ENCODE data around the gene UBE2L5.

The UBE2L5 gene

DNA sequence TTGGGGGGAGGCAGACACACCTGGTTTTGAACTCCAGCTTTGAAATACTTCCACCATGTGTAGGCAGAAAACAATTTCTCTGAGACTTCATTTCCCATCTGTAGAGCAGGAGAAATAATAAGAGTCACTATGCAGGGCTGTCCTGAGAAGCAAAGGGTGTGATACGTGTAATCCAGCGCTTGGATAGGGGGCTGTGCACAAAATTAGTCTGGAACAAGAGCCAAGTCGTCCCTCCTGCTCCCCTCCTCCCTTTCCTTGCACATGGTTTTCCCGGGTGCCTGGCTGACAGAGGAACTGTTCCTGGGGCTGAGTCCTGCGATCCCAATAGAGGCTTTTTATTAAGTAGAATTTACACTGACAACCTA lies 29.6 kb upstream of the UBE2L5 start:
- Histone ChIP-seq H3K9me3 (ENCODE audit: control insufficient read depth, insufficient read depth, low read depth, low read length) (no peaks in the 10 kb centered on the region), H3K4me1 (ENCODE audit: control insufficient read depth, insufficient read depth, low read length) (no peaks in the 10 kb centered on the region), H3K4me3 (ENCODE audit: low read depth, low read length) (no peak overlapping the region), H3K36me3 (ENCODE audit: control insufficient read depth in 2 of 2, insufficient read depth in 1 of 2, low read length in 2 of 2) (no peaks in the 10 kb centered on the region), H3K27ac (ENCODE audit: extremely low read depth, low read depth, low read length) (no peak overlapping the region)
- ChIA-PET POLR2A (no interaction called here), CTCF (no interaction called here)
- TF ChIP-seq, protein P1, sequence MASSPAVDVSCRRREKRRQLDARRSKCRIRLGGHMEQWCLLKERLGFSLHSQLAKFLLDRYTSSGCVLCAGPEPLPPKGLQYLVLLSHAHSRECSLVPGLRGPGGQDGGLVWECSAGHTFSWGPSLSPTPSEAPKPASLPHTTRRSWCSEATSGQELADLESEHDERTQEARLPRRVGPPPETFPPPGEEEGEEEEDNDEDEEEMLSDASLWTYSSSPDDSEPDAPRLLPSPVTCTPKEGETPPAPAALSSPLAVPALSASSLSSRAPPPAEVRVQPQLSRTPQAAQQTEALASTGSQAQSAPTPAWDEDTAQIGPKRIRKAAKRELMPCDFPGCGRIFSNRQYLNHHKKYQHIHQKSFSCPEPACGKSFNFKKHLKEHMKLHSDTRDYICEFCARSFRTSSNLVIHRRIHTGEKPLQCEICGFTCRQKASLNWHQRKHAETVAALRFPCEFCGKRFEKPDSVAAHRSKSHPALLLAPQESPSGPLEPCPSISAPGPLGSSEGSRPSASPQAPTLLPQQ (tag by site-specific recombination; IDR thresholded peaks at IDR 0.05), result no peak

DNA sequence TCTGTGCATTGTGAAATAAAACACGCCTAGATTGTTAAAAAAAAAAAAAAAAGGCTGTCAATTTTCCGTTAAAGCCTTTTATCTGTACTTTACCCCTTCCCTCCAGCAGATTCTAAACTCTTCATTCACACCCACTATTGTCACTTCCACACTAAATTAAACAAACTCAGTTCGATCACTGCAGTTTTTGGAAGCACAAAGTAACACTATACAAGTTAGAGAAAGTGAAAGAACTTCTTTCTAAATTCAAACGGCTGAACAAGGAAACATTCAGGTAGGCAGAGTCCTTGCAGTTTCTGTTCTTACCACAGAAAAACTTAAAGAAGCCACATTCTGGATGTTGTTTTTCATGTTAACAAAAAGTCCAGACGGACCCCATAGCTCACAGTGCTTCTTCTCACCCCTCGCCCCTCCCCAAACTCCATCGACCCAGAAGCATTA lies 27.5 kb upstream of the UBE2L5 start:
- H3K4me3 ChIP-seq (ENCODE audit: low read depth, low read length), result peak overlapping the region; percentile 38

More for the DNA sequence above, 27.5 kb upstream of the UBE2L5 start:
- Histone ChIP-seq H3K27ac (ENCODE audit: extremely low read depth, low read depth, low read length) (peak overlapping the region; percentile 41; the same call in 1 of the 2 replicates), H3K9me3 (ENCODE audit: control insufficient read depth, insufficient read depth, low read depth, low read length) (no peaks in the 10 kb centered on the region), H3K4me1 (ENCODE audit: control insufficient read depth, insufficient read depth, low read length) (no peaks in the 10 kb centered on the region), H3K36me3 (ENCODE audit: control insufficient read depth in 2 of 2, insufficient read depth in 1 of 2, low read length in 2 of 2) (no peaks in the 10 kb centered on the region)
- TF ChIP-seq ZNF169 (tag by site-specific recombination; IDR thresholded peaks at IDR 0.05), result no peak
- TF ChIP-seq, protein P2, sequence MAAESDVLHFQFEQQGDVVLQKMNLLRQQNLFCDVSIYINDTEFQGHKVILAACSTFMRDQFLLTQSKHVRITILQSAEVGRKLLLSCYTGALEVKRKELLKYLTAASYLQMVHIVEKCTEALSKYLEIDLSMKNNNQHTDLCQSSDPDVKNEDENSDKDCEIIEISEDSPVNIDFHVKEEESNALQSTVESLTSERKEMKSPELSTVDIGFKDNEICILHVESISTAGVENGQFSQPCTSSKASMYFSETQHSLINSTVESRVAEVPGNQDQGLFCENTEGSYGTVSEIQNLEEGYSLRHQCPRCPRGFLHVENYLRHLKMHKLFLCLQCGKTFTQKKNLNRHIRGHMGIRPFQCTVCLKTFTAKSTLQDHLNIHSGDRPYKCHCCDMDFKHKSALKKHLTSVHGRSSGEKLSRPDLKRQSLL (tag by site-specific recombination; IDR thresholded peaks at IDR 0.05), result no peak
- no peak for TF ChIP-seq ZNF157 (tag by site-specific recombination; IDR thresholded peaks at IDR 0.05)
- no peak for TF ChIP-seq ZNF112 (tag by site-specific recombination; IDR thresholded peaks at IDR 0.05)
- no peak for TF ChIP-seq ZNF677 (tag by site-specific recombination; IDR thresholded peaks at IDR 0.05)
- no peak for TF ChIP-seq ZNF426 (tag by site-specific recombination; IDR thresholded peaks at IDR 0.05)
- TF ChIP-seq ZNF266 (tag by site-specific recombination; IDR thresholded peaks at IDR 0.05; ENCODE audit: low read depth), result no peak
- TF ChIP-seq, protein P3, sequence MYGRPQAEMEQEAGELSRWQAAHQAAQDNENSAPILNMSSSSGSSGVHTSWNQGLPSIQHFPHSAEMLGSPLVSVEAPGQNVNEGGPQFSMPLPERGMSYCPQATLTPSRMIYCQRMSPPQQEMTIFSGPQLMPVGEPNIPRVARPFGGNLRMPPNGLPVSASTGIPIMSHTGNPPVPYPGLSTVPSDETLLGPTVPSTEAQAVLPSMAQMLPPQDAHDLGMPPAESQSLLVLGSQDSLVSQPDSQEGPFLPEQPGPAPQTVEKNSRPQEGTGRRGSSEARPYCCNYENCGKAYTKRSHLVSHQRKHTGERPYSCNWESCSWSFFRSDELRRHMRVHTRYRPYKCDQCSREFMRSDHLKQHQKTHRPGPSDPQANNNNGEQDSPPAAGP (tag by site-specific recombination; IDR thresholded peaks at IDR 0.05), result no peak
- no peak for TF ChIP-seq ZNF549 (tag by site-specific recombination; IDR thresholded peaks at IDR 0.05)
- TF ChIP-seq KLF9 (tag by site-specific recombination; IDR thresholded peaks at IDR 0.05; ENCODE audit: low read depth), result no peak
- TF ChIP-seq, protein P4, sequence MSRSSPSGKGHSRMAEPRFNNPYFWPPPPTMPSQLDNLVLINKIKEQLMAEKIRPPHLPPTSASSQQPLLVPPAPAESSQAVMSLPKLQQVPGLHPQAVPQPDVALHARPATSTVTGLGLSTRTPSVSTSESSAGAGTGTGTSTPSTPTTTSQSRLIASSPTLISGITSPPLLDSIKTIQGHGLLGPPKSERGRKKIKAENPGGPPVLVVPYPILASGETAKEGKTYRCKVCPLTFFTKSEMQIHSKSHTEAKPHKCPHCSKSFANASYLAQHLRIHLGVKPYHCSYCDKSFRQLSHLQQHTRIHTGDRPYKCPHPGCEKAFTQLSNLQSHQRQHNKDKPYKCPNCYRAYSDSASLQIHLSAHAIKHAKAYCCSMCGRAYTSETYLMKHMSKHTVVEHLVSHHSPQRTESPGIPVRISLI (tag by site-specific recombination; IDR thresholded peaks at IDR 0.05), result no peak
- no peak for TF ChIP-seq SCRT1 (tag by site-specific recombination; IDR thresholded peaks at IDR 0.05; ENCODE audit: borderline replicate concordance)
- TF ChIP-seq, protein P5, sequence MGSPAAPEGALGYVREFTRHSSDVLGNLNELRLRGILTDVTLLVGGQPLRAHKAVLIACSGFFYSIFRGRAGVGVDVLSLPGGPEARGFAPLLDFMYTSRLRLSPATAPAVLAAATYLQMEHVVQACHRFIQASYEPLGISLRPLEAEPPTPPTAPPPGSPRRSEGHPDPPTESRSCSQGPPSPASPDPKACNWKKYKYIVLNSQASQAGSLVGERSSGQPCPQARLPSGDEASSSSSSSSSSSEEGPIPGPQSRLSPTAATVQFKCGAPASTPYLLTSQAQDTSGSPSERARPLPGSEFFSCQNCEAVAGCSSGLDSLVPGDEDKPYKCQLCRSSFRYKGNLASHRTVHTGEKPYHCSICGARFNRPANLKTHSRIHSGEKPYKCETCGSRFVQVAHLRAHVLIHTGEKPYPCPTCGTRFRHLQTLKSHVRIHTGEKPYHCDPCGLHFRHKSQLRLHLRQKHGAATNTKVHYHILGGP (tag by site-specific recombination; IDR thresholded peaks at IDR 0.05), result no peak
- TF ChIP-seq, protein P6, sequence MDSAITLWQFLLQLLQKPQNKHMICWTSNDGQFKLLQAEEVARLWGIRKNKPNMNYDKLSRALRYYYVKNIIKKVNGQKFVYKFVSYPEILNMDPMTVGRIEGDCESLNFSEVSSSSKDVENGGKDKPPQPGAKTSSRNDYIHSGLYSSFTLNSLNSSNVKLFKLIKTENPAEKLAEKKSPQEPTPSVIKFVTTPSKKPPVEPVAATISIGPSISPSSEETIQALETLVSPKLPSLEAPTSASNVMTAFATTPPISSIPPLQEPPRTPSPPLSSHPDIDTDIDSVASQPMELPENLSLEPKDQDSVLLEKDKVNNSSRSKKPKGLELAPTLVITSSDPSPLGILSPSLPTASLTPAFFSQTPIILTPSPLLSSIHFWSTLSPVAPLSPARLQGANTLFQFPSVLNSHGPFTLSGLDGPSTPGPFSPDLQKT (IDR thresholded peaks at IDR 0.05; ENCODE audit: borderline replicate concordance, low read depth, low read length), result no peak
- CTCF ChIA-PET, result interaction anchor here (0.5 to 1.4 kb wide), 2 partner anchors 61 to 262 kb away, joined by 3 read pairs; no protein-coding TSS in a partner anchor
- POLR2A ChIA-PET, result interaction anchor here (1.4 kb wide), 1 partner anchor 71 kb away, joined by 4 read pairs; the partner anchor contains the start of gene HMGB1
